Lower lobe of right lung (tissue), 2 donors: ENCODE data around the gene PIK3C3. TPM values are rescaled to one million over a fixed set of nuclear protein-coding genes. Genes with fewer than 3 reads are reported as not detected.

ENCODE experiments used
- ATAC-seq, 2 donors: fragments of 200-7000 bp; cut with Tn5 transposase; one replicate each; pipeline ENCODE4 v1.9.1; 2020 to 2022; ENCODE audit warnings: mild to moderate bottlenecking in 2 of 2, moderate library complexity in 2 of 2
- DNase-seq: peaks from one replicate; pipeline ENCODE4 v3.0.0-alpha.2; 2020
- H3K27ac ChIP-seq: fragments of 200-600 bp; one replicate; pipeline ENCODE4 v1.8.0; 2022
- H3K27me3 ChIP-seq: fragments of 200-600 bp; one replicate; pipeline ENCODE4 v1.8.0; 2022; ENCODE audit warnings: low read depth
- H3K36me3 ChIP-seq: fragments of 200-600 bp; one replicate; pipeline ENCODE4 v1.8.0; 2022; ENCODE audit warnings: mild to moderate bottlenecking
- H3K4me1 ChIP-seq: fragments of 200-600 bp; one replicate; pipeline ENCODE4 v1.8.0; 2022
- H3K4me3 ChIP-seq: fragments of 200-600 bp; one replicate; pipeline ENCODE4 v1.8.0; 2022; ENCODE audit warnings: mild to moderate bottlenecking
- H3K9me3 ChIP-seq: fragments of 200-600 bp; one replicate; pipeline ENCODE4 v1.8.0; 2022
- intact Hi-C: fragments of 100-400 bp; cut with DNase I; formaldehyde crosslinking; loops from one replicate; pipeline ENCODE4 v1.11.0; 2022
- long read RNA-seq: library from polyadenylated mRNA; unstranded; transcript quantifications from one replicate; pipeline ENCODE4 v2.0.0, GENCODE V29; 2021
- total RNA-seq: library from RNA; stranded (reverse); fragmentation: NEBNext Ultra II Directional; extraction: Animal tissue kit (Norgen Biotek cat#: 25700); gene quantifications from one replicate; pipeline ENCODE4 v1.2.1, GENCODE V29; 2021
- TF ChIP-seq, protein P1 (sequence below): fragments of 200-600 bp; IDR thresholded peaks from one replicate; pipeline ENCODE4 v1.8.0; 2022; ENCODE audit warnings: antibody characterized with exemption, mild to moderate bottlenecking
- donor health status: DM: no; HTN: yes; CAD: no; lungs with severe emphysema.

The PIK3C3 gene
- total RNA-seq, result 51.2 TPM
- long read RNA-seq, full-length matches to known transcripts, result 18 of 27 reads
- long read RNA-seq, partial matches to known transcripts, result 4 of 27 reads
- long read RNA-seq, other reads (novel, unspliced or antisense), result 5 of 27 reads

DNA sequence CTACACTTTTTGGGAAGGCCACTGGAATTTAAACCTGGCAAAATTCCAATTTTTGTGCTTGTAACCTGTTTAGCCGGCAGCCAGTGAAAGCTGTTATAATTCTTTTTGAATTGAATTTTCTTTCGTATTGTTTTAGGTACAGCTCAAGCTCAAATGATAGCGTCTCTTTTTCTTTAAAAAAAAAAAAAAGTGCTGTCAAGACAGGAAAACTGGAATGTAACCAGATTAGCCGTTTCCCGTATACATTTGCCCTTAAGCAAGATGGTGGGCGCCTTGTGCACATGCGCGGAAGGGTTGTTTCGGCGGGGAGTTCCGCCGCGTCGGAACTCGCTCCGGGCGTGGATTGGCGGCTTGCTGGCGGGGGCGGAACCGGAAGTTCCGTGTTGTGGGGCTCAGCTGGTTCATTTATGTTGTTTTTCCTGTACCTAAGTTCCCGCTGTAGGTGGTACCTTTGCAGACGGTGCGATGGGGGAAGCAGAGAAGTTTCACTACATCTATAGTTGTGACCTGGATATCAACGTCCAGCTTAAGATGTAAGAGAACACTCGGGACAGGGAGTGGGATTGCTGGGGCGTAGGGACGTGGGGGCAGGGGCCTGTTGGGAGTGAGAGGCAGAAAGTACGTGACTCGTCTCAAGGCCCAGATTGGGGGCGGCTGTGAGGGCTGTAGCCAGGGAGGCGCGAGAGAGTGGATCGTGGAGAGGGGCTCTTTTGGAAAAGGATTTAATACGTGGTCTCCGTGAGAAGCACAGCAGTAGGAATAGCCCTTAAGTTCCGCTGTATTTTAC lies at the start of gene PIK3C3:
PIK3C3 (plus strand) TSS at position 408 of the 787 bp plus-strand sequence; CDS start at position 466, 58 bp downstream.
- peak within 1 kb of the TSS; percentile 81 for H3K27ac ChIP-seq

DNA sequence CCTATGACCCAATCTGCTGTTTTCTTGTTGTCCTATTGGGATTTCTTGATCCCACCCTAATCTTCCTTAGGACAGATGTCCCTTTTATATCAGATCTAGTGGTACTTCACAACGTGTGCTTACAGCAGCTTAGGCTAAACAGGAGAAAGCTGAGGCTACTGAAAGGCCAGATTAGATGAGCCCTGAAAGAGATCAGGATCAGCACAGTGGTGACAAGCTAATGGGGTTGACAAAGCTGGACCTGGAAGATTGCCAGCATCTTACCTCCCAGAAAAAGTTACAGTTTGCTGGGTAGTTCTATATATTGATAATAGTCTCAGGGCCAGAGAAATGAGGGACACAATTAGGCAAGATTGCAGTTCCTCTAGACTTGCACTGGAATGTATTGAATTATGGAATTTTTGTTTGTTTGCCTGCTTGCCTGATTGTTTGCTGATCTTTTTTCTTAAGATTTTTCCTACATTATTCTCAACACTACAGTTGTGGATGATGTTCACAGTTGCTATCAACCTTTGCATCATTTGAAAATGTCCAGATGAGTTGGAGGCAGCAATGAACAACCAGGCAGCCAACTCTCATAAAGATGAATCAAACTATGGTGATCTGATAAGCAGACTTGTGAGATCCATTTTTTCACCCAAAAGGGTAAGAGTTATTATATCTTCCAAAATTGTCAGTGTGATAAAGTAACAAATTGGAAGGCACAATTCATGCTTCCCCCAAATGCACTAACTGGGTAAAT lies 49.1 kb upstream of the PIK3C3 start:
- Histone ChIP-seq H3K27me3 (no peaks in the 10 kb centered on the region), H3K36me3 (no peaks in the 10 kb centered on the region), H3K27ac (no peak overlapping the region), H3K9me3 (no peaks in the 10 kb centered on the region), H3K4me1 (no peaks in the 10 kb centered on the region), H3K4me3 (no peak overlapping the region)
- TF ChIP-seq, protein P1, sequence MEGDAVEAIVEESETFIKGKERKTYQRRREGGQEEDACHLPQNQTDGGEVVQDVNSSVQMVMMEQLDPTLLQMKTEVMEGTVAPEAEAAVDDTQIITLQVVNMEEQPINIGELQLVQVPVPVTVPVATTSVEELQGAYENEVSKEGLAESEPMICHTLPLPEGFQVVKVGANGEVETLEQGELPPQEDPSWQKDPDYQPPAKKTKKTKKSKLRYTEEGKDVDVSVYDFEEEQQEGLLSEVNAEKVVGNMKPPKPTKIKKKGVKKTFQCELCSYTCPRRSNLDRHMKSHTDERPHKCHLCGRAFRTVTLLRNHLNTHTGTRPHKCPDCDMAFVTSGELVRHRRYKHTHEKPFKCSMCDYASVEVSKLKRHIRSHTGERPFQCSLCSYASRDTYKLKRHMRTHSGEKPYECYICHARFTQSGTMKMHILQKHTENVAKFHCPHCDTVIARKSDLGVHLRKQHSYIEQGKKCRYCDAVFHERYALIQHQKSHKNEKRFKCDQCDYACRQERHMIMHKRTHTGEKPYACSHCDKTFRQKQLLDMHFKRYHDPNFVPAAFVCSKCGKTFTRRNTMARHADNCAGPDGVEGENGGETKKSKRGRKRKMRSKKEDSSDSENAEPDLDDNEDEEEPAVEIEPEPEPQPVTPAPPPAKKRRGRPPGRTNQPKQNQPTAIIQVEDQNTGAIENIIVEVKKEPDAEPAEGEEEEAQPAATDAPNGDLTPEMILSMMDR, result no peak
- ATAC-seq (no peak), DNase-seq (no peak)
- intact Hi-C loops, result no loop called here

More for the DNA sequence above, at the start of gene PIK3C3:
- Histone ChIP-seq H3K4me1 (peaks cover 29% of the 10 kb centered on the region), H3K36me3 (peaks cover 23% of the 10 kb centered on the region), H3K9me3 (no peaks in the 10 kb centered on the region), H3K4me3 (peak within 1 kb of the TSS; percentile 76), H3K27me3 (no peaks in the 10 kb centered on the region)
- DNase-seq (peak; percentile 97), ATAC-seq (peak; percentile 100)
- intact Hi-C loops, result no loop called here
- TF ChIP-seq, protein P1, result no peak

DNA sequence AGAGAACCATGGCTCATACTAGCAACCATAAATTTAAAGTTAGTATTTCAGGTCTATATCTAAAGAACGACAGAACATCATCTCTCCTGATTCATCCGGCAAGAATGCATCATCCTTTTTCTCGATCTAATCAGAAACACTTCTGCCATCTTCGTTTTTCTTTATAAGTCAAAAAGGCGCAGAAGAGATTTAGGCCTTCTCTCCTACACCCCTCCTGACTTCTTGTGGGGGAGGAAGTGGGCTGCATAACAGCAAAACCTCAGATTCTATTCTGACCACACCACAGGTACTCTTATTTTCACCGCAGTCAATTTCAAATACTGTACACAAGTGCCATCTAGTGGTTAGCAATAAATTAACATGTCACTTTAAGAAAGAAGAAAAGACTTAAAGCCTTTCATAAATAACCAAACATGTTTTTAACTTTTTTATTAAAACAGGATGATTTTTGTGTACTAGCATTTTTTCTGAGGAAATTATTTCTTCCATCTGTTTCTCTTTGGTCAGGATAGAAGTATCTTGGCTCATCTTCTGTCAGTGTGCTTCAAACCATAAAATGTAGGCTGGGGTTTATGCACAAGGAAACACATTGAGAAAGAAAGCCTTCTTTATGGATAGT lies 48.4 kb upstream of the PIK3C3 start:
- no peaks in the 10 kb centered on the region for H3K36me3 ChIP-seq
- peak; percentile 59 to 64 for ATAC-seq
- no peaks in the 10 kb centered on the region for H3K4me1 ChIP-seq
- no peaks in the 10 kb centered on the region for H3K27me3 ChIP-seq
- no peak overlapping the region for H3K27ac ChIP-seq
- TF ChIP-seq, protein P1, result peak; percentile 59
- no peak overlapping the region for H3K4me3 ChIP-seq
- no peak for DNase-seq
- intact Hi-C loops, result no loop called here
- H3K9me3 ChIP-seq, result no peaks in the 10 kb centered on the region

DNA sequence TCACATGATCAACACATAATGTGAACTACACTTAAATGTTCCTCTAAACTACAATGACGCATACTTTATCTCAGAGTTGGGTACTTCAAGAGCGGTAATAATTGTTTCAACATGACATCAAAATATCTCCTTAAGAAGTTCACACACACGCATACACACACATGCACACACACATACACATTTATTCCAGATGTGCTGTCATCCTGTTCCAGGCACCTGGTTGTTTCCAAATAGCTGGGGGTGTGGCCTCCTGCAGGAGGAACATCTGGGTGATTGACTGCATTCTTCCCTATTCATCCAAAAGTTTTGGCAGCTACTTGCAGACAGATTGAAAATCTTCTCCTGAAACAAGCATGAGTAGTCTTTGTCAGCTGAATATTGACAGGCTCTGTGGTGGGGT lies 37.9 kb upstream of the PIK3C3 start:
- intact Hi-C loops, result no loop called here
- ATAC-seq, result no peak
- H3K4me3 ChIP-seq, result no peak overlapping the region

DNA sequence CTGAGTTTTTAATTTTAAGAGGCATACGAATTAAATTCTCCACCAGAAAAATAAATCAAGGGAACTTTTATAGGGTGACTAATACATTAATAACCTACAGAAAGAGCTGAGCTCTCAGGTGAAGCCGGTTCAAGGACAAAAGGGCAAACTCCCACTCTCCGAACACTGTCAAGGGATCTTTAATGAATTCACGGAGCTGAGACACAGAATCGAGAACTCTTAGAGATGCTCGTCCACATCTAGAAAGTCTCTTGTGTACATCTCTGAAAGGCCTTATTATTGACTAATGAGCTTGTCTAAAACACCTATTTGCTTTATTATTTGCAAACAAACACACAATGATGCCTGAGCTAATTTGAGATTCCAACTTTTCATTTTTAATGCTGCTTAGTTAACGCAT lies 33.3 kb upstream of the PIK3C3 start:
- Histone ChIP-seq H3K4me3 (no peak overlapping the region), H3K36me3 (no peaks in the 10 kb centered on the region), H3K4me1 (no peaks in the 10 kb centered on the region), H3K27ac (no peak overlapping the region), H3K27me3 (no peaks in the 10 kb centered on the region), H3K9me3 (no peaks in the 10 kb centered on the region)
- intact Hi-C loops, result no loop called here
- ATAC-seq (no peak), DNase-seq (no peak)
- TF ChIP-seq, protein P1, result no peak

More for the DNA sequence above, 37.9 kb upstream of the PIK3C3 start:
- no peak for DNase-seq
- H3K9me3 ChIP-seq, result no peaks in the 10 kb centered on the region
- no peaks in the 10 kb centered on the region for H3K36me3 ChIP-seq
- TF ChIP-seq, protein P1, result no peak
- no peak overlapping the region for H3K27ac ChIP-seq
- H3K4me1 ChIP-seq, result no peaks in the 10 kb centered on the region
- H3K27me3 ChIP-seq, result no peaks in the 10 kb centered on the region
